Smooth muscle cell (in vitro differentiated cells): ENCODE data around the gene ACD. TPM values are rescaled to one million over a fixed set of nuclear protein-coding genes. Genes with fewer than 3 reads are reported as not detected.

ENCODE experiments used
- DNase-seq: peaks from one replicate; lab custom pipeline; 2025; ENCODE audit not compliant: unreplicated experiment; lab: John Stamatoyannopoulos, UW
- H2AFZ ChIP-seq: fragments of 200-600 bp; sonication (generic); 2 replicates; pipeline ENCODE4 v1.6.0; 2016; ENCODE audit warnings: antibody characterized with exemption, low read depth, mild to moderate bottlenecking
- H3F3A ChIP-seq: fragments of 200-600 bp; sonication (generic); 2 replicates; pipeline ENCODE4 v1.6.0; 2017; ENCODE audit warnings: antibody characterized with exemption, low read depth
- H3K27ac ChIP-seq: fragments of 200-600 bp; sonication (generic); 2 replicates; pipeline ENCODE4 v1.5.1; 2016; ENCODE audit warnings: low read depth, mild to moderate bottlenecking
- H3K27me3 ChIP-seq: fragments of 200-600 bp; sonication (generic); 2 replicates; pipeline ENCODE4 v1.6.1; 2016; ENCODE audit warnings: low read depth, mild to moderate bottlenecking
- H3K36me3 ChIP-seq: fragments of 200-600 bp; sonication (generic); 2 replicates; pipeline ENCODE4 v1.5.1; 2016; ENCODE audit warnings: low read depth
- H3K4me1 ChIP-seq: fragments of 200-600 bp; sonication (generic); 2 replicates; pipeline ENCODE4 v1.5.1; 2016; ENCODE audit warnings: low read depth
- H3K4me2 ChIP-seq: fragments of 200-600 bp; sonication (generic); 2 replicates; pipeline ENCODE4 v1.6.0; 2016; ENCODE audit warnings: mild to moderate bottlenecking
- H3K4me3 ChIP-seq: fragments of 200-600 bp; sonication (generic); 2 replicates; pipeline ENCODE4 v1.5.1; 2016; ENCODE audit warnings: mild to moderate bottlenecking
- H3K79me2 ChIP-seq: fragments of 200-600 bp; sonication (generic); 2 replicates; pipeline ENCODE4 v1.6.0; 2016; ENCODE audit warnings: low read depth, mild to moderate bottlenecking
- H3K9ac ChIP-seq: fragments of 200-600 bp; sonication (generic); 2 replicates; pipeline ENCODE4 v1.6.0; 2016; ENCODE audit warnings: low read depth
- H3K9me3 ChIP-seq: fragments of 200-600 bp; sonication (generic); replicated peaks from 2 replicates; pipeline ENCODE4 v1.5.1; 2016; ENCODE audit warnings: low read depth
- H4K20me1 ChIP-seq: fragments of 200-600 bp; sonication (generic); 2 replicates; pipeline ENCODE4 v1.6.0; 2016; ENCODE audit warnings: low read depth
- whole genome bisulfite sequencing: methylation state at CpG from one replicate; pipeline ENCODE4 v1.1.7; 2016; ENCODE audit warnings: low lambda C conversion rate; 5-methylcytosine and 5-hydroxymethylcytosine counted together
- polyA plus RNA-seq: library from polyadenylated mRNA; unstranded; fragments of >200 nt; fragmentation: Nextera tagmentation; extraction: Ambion mirVana; gene quantifications from 2 replicates; pipeline ENCODE4 v1.2.1, GENCODE V29; 2016
- total RNA-seq: library from RNA; depleted of rRNA; stranded (reverse); fragments of >200 nt; gene quantifications from 2 replicates; pipeline ENCODE4 v1.2.3, GENCODE V29; 2014
- TF ChIP-seq, protein P1 (sequence below): fragments of 200-600 bp; sonication (generic); IDR thresholded peaks from 2 replicates; pipeline ENCODE4 v1.5.1; 2017; ENCODE audit warnings: borderline replicate concordance, mild to moderate bottlenecking, antibody characterized with exemption; ENCODE audit not compliant: insufficient read depth, poor library complexity, severe bottlenecking

Gene ACD
- total and polyA plus RNA-seq, 2 experiments from 2014 or later, result 21.9 to 31.7 TPM

DNA sequence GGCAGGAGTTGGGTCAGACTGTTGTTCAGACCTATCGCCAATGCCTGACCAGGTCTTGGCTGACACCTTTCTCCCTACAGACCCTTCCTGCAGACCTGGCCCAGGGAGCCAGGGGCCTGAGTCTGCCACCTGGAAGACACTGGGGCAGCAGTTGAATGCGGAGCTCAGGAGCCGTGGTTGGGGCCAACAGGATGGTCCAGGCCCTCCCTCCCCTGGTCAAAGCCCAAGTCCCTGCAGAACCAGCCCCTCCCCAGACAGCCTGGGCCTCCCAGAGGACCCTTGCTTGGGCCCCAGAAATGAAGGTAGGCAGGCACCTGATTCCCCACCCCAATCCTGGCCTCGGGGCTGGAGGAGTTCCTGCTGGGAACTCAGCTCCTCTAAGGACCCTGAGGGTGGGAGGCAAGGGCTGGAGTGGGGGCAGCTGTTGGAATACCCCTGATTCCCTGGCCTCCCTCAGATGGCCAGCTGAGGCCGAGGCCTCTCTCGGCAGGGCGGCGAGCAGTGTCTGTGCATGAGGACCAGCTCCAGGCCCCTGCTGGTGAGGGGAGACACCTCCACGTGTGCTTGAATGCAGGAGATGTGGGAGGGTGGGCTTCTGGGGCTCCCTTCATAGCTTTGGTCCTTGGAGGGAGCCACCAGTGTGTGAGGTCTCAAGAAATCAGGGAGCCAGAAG, 3.6 kb downstream of the ACD start:
- H3K79me2 ChIP-seq, result no peaks in the 10 kb centered on the region
- H3K4me1 ChIP-seq, result no peaks in the 10 kb centered on the region
- TF ChIP-seq, protein P1, sequence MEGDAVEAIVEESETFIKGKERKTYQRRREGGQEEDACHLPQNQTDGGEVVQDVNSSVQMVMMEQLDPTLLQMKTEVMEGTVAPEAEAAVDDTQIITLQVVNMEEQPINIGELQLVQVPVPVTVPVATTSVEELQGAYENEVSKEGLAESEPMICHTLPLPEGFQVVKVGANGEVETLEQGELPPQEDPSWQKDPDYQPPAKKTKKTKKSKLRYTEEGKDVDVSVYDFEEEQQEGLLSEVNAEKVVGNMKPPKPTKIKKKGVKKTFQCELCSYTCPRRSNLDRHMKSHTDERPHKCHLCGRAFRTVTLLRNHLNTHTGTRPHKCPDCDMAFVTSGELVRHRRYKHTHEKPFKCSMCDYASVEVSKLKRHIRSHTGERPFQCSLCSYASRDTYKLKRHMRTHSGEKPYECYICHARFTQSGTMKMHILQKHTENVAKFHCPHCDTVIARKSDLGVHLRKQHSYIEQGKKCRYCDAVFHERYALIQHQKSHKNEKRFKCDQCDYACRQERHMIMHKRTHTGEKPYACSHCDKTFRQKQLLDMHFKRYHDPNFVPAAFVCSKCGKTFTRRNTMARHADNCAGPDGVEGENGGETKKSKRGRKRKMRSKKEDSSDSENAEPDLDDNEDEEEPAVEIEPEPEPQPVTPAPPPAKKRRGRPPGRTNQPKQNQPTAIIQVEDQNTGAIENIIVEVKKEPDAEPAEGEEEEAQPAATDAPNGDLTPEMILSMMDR, result no peak
- 92% methylated on average over 9 of the region's 9 CpGs for WGBS
- H3K27ac ChIP-seq, result no peak overlapping the region
- H3F3A ChIP-seq, result peaks cover 4% of the 10 kb centered on the region
- H2AFZ ChIP-seq, result no peak overlapping the region
- no peaks in the 10 kb centered on the region for H3K9me3 ChIP-seq
- no peak overlapping the region for H3K4me3 ChIP-seq
- no peak overlapping the region for H3K4me2 ChIP-seq
- no peak for DNase-seq
- no peaks in the 10 kb centered on the region for H3K36me3 ChIP-seq
- peaks cover 7% of the 10 kb centered on the region for H4K20me1 ChIP-seq
- no peak overlapping the region for H3K9ac ChIP-seq
- peaks cover 2% of the 10 kb centered on the region for H3K27me3 ChIP-seq

GRCh38 chr16:67655363-67655762, 4.7 kb downstream of the ACD start:
- no peak overlapping the region for H2AFZ ChIP-seq
- no peaks in the 10 kb centered on the region for H3K4me1 ChIP-seq
- H3K79me2 ChIP-seq, result no peaks in the 10 kb centered on the region
- no peak overlapping the region for H3K27ac ChIP-seq
- H4K20me1 ChIP-seq, result peaks cover 7% of the 10 kb centered on the region
- DNase-seq, result no peak
- H3K36me3 ChIP-seq, result no peaks in the 10 kb centered on the region
- TF ChIP-seq, protein P1, result no peak
- H3K9me3 ChIP-seq, result no peaks in the 10 kb centered on the region
- no peaks in the 10 kb centered on the region for H3F3A ChIP-seq
- no peak overlapping the region for H3K4me2 ChIP-seq
- 76% methylated on average over 4 of the region's 4 CpGs for WGBS
- H3K27me3 ChIP-seq, result peaks cover 12% of the 10 kb centered on the region
- H3K4me3 ChIP-seq, result no peak overlapping the region
- no peak overlapping the region for H3K9ac ChIP-seq

DNA sequence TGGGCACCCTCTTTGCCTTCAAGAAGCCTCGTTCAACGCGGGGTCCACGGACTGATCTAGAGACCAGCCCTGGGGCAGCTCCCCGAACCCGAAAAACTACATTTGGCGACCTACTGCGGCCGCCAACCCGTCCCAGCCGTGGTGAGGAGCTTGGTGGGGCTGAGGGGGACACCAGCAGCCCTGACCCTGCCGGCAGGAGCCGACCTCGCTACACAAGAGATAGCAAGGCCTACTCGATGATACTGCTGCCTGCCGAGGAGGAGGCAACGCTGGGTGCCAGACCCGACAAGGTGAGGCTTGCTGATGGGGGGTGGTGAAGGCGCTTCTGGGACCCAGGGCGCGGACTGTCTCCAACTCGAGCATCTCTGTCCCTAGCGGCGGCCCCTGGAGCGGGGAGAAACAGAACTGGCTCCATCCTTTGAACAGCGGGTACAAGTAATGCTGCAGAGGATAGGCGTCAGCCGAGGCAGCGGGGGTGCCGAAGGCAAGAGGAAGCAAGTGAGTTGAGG, 5.6 kb downstream of the ACD start:
- Histone ChIP-seq H4K20me1 (peaks cover 7% of the 10 kb centered on the region), H3K4me2 (no peak overlapping the region), H2AFZ (no peak overlapping the region), H3K27me3 (peaks cover 13% of the 10 kb centered on the region), H3K36me3 (no peaks in the 10 kb centered on the region), H3K27ac (no peak overlapping the region), H3K79me2 (no peaks in the 10 kb centered on the region), H3K4me3 (no peak overlapping the region), H3K4me1 (no peaks in the 10 kb centered on the region), H3K9ac (no peak overlapping the region), H3F3A (no peaks in the 10 kb centered on the region), H3K9me3 (no peaks in the 10 kb centered on the region)
- DNase-seq, result no peak
- WGBS, result 92% methylated on average over 30 of the region's 30 CpGs
- TF ChIP-seq, protein P1, result no peak

DNA sequence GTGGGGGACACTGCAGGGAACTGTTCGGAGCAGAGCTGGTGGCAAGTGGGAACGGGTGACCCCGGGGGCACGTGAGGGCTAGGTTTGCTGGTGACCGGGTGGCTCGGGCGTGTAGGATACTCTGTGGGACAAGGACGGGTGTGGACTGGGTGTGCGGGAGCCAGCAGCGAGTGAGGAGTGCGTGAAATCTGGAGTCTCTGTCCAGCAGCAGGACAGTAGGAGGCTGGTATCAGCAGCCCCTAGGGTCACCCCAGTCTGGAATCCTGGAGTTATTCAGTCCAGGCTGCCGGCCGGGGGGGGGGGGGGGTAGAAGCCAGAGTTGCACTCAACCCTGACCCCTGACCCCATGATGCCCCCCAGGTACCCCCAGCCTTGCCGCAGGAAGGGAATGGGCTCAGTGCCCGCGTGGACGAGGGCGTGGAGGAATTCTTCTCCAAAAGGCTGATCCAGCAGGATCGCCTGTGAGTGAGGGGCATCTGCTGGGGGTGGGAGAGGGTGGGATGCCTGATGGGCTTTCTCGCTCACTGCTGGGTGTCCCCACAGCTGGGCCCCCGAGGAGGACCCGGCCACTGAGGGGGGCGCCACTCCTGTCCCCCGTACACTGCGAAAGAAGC, 6.2 kb downstream of the ACD start:
- WGBS, result 52% methylated on average over 13 of the region's 25 CpGs
- peaks cover 3% of the 10 kb centered on the region for H4K20me1 ChIP-seq
- TF ChIP-seq, protein P1, result no peak
- no peaks in the 10 kb centered on the region for H3F3A ChIP-seq
- no peak overlapping the region for H3K27ac ChIP-seq
- no peak for DNase-seq
- H3K9me3 ChIP-seq, result no peaks in the 10 kb centered on the region
- no peaks in the 10 kb centered on the region for H3K4me1 ChIP-seq
- H3K27me3 ChIP-seq, result peaks cover 16% of the 10 kb centered on the region
- H2AFZ ChIP-seq, result no peak overlapping the region
- H3K9ac ChIP-seq, result no peak overlapping the region
- peak overlapping the region; percentile 87 for H3K4me2 ChIP-seq
- H3K79me2 ChIP-seq, result no peaks in the 10 kb centered on the region
- no peaks in the 10 kb centered on the region for H3K36me3 ChIP-seq
- peak overlapping the region; percentile 46 for H3K4me3 ChIP-seq
